SK-N-SH treated with all-trans-retinoic acid at 6 μM for 48 hours (cell line): ENCODE measurements around the gene TRABD2A.
A peak's percentile ranks its signal among the peaks of the same experiment; 100 is the strongest.

Experiments
- ATAC-seq: fragments of 200-7000 bp; cut with Tn5 transposase; 3 replicates; pipeline ENCODE4 v1.9.1; 2020; ENCODE audit warnings: mild to moderate bottlenecking, moderate library complexity
- ARNTL ChIP-seq: fragments of 450-650 bp; formaldehyde crosslinking; IDR thresholded peaks from 2 replicates; pipeline ENCODE4 v1.5.0; 2020; ENCODE audit warnings: low read depth, mild to moderate bottlenecking, moderate library complexity, borderline replicate concordance
- BACH2 ChIP-seq: fragments of 250-450 bp; sonication (Bioruptor Pico); IDR thresholded peaks from 2 replicates; pipeline ENCODE4 v1.9.0; 2021; ENCODE audit warnings: mild to moderate bottlenecking, borderline replicate concordance
- CSDC2 ChIP-seq: fragments of 250-450 bp; sonication (Bioruptor Pico); IDR thresholded peaks from 2 replicates; pipeline ENCODE4 v1.5.0; 2020; ENCODE audit warnings: mild to moderate bottlenecking, moderate library complexity
- GLIS3 ChIP-seq: fragments of 250-450 bp; sonication (Bioruptor Pico); IDR thresholded peaks from 2 replicates; pipeline ENCODE4 v1.5.0; 2020; ENCODE audit warnings: mild to moderate bottlenecking, moderate library complexity
- ISL1 ChIP-seq: fragments of 250-450 bp; sonication (Bioruptor Pico); IDR thresholded peaks from 2 replicates; pipeline ENCODE4 v2.1.2; 2022; ENCODE audit warnings: mild to moderate bottlenecking, moderate library complexity
- OSR1 ChIP-seq: fragments of 250-450 bp; sonication (Bioruptor Pico); IDR thresholded peaks from 2 replicates; pipeline ENCODE4 v1.8.0; 2022; ENCODE audit warnings: moderate library complexity, mild to moderate bottlenecking, inconsistent platforms
- PPARA ChIP-seq: fragments of 250-450 bp; sonication (Bioruptor Pico); IDR thresholded peaks from 2 replicates; pipeline ENCODE4 v1.5.0; 2020; ENCODE audit warnings: mild to moderate bottlenecking, borderline replicate concordance
- RARB ChIP-seq: fragments of 250-450 bp; sonication (Bioruptor Pico); IDR thresholded peaks from 2 replicates; pipeline ENCODE4 v1.8.0; 2021; ENCODE audit warnings: mild to moderate bottlenecking, moderate library complexity
- SNAI2 ChIP-seq: fragments of 250-450 bp; sonication (Bioruptor Pico); IDR thresholded peaks from 2 replicates; pipeline ENCODE4 v1.5.0; 2020; ENCODE audit warnings: mild to moderate bottlenecking, moderate library complexity
- TCF4 ChIP-seq: fragments of 250-450 bp; sonication (Bioruptor Pico); IDR thresholded peaks from 2 replicates; pipeline ENCODE4 v1.8.0; 2021; ENCODE audit warnings: mild to moderate bottlenecking, moderate library complexity, borderline replicate concordance
- ZC3H10 ChIP-seq: fragments of 250-450 bp; sonication (Bioruptor Pico); IDR thresholded peaks from 2 replicates; pipeline ENCODE4 v1.5.1; 2021; ENCODE audit warnings: mild to moderate bottlenecking, moderate library complexity
- ZFP3 ChIP-seq: fragments of 250-450 bp; sonication (Bioruptor Pico); IDR thresholded peaks from 2 replicates; pipeline ENCODE4 v1.5.0; 2020; ENCODE audit warnings: mild to moderate bottlenecking, moderate library complexity
- ZNF565 ChIP-seq: fragments of 450-650 bp; formaldehyde crosslinking; conservative IDR thresholded peaks from 2 replicates; pipeline ENCODE4 v1.5.0; 2020; ENCODE audit warnings: low read depth, mild to moderate bottlenecking, moderate library complexity
- ZNF8 ChIP-seq: fragments of 450-650 bp; formaldehyde crosslinking; IDR thresholded peaks from 2 replicates; pipeline ENCODE4 v1.5.0; 2020; ENCODE audit warnings: mild to moderate bottlenecking, moderate library complexity
- TF ChIP-seq, protein P1 (sequence below): fragments of 250-450 bp; sonication (Bioruptor Pico); IDR thresholded peaks from 2 replicates; pipeline ENCODE4 v1.5.0; 2020; ENCODE audit warnings: mild to moderate bottlenecking, moderate library complexity
- TF ChIP-seq, protein P2 (sequence below): fragments of 250-450 bp; sonication (Bioruptor Pico); IDR thresholded peaks from 2 replicates; pipeline ENCODE4 v1.8.0; 2020; ENCODE audit warnings: mild to moderate bottlenecking, moderate library complexity, borderline replicate concordance
- TF ChIP-seq, protein P3 (sequence below): fragments of 250-450 bp; sonication (Bioruptor Pico); IDR thresholded peaks from 2 replicates; pipeline ENCODE4 v1.5.1; 2020; ENCODE audit warnings: low read depth, mild to moderate bottlenecking, moderate library complexity
- TF ChIP-seq, protein P4 (sequence below): fragments of 250-450 bp; sonication (Bioruptor Pico); IDR thresholded peaks from 2 replicates; pipeline ENCODE4 v1.5.1; 2021; ENCODE audit warnings: mild to moderate bottlenecking, moderate library complexity
- TF ChIP-seq, protein P5 (sequence below): fragments of 250-450 bp; sonication (Bioruptor Pico); IDR thresholded peaks from 2 replicates; pipeline ENCODE4 v1.8.0; 2021; ENCODE audit warnings: low read depth, mild to moderate bottlenecking, moderate library complexity, borderline replicate concordance

The TRABD2A gene

DNA sequence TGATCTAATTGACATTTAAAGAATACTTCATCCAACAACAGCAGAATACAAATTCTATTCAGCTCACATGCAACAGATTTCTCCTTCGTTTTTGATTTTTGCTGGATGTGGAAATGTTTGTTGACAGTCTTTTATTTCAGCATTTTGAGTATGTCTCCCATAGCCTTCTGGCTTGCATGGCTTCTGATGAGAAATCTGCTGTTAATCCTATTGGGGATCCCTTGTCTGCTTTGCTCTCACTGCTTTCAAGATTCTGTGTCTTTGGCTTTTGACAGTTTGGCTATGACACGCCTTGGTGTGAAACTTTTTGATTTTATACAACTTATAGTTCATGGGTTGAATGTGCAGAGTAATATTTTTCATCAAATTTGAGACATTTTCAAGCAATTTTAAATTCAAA, 44.7 kb downstream of the TRABD2A start:
- no peak for ATAC-seq
- TF ChIP-seq ZFP3 (CRISPR knock-in tag), result no peak
- TF ChIP-seq TCF4, result no peak
- no peak for TF ChIP-seq ISL1 (CRISPR knock-in tag)
- TF ChIP-seq OSR1 (CRISPR knock-in tag), result no peak
- no peak for TF ChIP-seq ARNTL
- TF ChIP-seq, protein P1, sequence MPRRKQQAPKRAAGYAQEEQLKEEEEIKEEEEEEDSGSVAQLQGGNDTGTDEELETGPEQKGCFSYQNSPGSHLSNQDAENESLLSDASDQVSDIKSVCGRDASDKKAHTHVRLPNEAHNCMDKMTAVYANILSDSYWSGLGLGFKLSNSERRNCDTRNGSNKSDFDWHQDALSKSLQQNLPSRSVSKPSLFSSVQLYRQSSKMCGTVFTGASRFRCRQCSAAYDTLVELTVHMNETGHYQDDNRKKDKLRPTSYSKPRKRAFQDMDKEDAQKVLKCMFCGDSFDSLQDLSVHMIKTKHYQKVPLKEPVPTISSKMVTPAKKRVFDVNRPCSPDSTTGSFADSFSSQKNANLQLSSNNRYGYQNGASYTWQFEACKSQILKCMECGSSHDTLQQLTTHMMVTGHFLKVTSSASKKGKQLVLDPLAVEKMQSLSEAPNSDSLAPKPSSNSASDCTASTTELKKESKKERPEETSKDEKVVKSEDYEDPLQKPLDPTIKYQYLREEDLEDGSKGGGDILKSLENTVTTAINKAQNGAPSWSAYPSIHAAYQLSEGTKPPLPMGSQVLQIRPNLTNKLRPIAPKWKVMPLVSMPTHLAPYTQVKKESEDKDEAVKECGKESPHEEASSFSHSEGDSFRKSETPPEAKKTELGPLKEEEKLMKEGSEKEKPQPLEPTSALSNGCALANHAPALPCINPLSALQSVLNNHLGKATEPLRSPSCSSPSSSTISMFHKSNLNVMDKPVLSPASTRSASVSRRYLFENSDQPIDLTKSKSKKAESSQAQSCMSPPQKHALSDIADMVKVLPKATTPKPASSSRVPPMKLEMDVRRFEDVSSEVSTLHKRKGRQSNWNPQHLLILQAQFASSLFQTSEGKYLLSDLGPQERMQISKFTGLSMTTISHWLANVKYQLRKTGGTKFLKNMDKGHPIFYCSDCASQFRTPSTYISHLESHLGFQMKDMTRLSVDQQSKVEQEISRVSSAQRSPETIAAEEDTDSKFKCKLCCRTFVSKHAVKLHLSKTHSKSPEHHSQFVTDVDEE, result no peak
- no peak for TF ChIP-seq PPARA
- TF ChIP-seq, protein P2, sequence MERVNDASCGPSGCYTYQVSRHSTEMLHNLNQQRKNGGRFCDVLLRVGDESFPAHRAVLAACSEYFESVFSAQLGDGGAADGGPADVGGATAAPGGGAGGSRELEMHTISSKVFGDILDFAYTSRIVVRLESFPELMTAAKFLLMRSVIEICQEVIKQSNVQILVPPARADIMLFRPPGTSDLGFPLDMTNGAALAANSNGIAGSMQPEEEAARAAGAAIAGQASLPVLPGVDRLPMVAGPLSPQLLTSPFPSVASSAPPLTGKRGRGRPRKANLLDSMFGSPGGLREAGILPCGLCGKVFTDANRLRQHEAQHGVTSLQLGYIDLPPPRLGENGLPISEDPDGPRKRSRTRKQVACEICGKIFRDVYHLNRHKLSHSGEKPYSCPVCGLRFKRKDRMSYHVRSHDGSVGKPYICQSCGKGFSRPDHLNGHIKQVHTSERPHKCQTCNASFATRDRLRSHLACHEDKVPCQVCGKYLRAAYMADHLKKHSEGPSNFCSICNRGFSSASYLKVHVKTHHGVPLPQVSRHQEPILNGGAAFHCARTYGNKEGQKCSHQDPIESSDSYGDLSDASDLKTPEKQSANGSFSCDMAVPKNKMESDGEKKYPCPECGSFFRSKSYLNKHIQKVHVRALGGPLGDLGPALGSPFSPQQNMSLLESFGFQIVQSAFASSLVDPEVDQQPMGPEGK (CRISPR knock-in tag), result no peak
- TF ChIP-seq, protein P3, sequence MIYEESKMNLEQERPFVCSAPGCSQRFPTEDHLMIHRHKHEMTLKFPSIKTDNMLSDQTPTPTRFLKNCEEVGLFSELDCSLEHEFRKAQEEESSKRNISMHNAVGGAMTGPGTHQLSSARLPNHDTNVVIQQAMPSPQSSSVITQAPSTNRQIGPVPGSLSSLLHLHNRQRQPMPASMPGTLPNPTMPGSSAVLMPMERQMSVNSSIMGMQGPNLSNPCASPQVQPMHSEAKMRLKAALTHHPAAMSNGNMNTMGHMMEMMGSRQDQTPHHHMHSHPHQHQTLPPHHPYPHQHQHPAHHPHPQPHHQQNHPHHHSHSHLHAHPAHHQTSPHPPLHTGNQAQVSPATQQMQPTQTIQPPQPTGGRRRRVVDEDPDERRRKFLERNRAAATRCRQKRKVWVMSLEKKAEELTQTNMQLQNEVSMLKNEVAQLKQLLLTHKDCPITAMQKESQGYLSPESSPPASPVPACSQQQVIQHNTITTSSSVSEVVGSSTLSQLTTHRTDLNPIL (CRISPR knock-in tag), result no peak

DNA sequence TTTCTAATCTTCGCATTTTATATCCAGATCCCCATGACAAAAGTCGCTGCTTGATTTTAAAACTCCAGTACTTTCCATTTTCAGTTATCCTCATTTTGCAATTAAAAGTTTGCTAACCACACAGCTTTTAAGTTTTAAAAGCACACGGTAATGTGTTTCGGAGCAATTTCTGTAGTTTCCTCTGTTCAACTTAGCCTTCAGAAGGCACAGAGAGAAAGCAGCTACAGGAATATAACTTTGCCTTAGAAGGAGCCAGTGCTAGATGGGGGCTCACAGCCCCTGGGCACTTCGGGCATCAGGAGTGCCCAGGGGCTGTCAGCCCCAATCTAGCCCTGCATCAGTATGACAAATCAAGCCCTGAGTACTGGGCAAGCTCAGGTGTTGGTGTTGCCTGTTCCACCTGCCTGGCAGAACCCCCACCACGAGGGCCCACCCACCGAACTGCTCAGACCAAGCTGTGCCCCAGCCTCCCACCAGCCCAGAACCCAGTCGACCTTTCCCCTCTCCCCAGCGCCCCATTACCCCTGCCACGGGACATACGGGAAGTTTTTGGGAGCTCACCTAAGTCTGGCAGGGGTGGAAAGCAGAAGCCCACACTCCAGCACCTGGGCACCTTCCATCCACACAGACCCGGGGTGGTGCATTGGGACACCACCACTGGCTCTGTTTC, 47.3 kb downstream of the TRABD2A start:
- ATAC-seq, result no peak
- TF ChIP-seq, protein P4, sequence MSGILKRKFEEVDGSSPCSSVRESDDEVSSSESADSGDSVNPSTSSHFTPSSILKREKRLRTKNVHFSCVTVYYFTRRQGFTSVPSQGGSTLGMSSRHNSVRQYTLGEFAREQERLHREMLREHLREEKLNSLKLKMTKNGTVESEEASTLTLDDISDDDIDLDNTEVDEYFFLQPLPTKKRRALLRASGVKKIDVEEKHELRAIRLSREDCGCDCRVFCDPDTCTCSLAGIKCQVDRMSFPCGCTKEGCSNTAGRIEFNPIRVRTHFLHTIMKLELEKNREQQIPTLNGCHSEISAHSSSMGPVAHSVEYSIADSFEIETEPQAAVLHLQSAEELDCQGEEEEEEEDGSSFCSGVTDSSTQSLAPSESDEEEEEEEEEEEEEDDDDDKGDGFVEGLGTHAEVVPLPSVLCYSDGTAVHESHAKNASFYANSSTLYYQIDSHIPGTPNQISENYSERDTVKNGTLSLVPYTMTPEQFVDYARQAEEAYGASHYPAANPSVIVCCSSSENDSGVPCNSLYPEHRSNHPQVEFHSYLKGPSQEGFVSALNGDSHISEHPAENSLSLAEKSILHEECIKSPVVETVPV (CRISPR knock-in tag), result no peak
- TF ChIP-seq ZNF565 (CRISPR knock-in tag) (no peak), CSDC2 (CRISPR knock-in tag) (no peak), ZNF8 (CRISPR knock-in tag) (no peak), ZC3H10 (CRISPR knock-in tag) (no peak), ARNTL (no peak), RARB (CRISPR knock-in tag) (no peak)
- TF ChIP-seq, protein P5, sequence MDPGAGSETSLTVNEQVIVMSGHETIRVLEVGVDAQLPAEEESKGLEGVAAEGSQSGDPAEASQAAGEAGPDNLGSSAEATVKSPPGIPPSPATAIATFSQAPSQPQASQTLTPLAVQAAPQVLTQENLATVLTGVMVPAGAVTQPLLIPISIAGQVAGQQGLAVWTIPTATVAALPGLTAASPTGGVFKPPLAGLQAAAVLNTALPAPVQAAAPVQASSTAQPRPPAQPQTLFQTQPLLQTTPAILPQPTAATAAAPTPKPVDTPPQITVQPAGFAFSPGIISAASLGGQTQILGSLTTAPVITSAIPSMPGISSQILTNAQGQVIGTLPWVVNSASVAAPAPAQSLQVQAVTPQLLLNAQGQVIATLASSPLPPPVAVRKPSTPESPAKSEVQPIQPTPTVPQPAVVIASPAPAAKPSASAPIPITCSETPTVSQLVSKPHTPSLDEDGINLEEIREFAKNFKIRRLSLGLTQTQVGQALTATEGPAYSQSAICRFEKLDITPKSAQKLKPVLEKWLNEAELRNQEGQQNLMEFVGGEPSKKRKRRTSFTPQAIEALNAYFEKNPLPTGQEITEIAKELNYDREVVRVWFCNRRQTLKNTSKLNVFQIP (CRISPR knock-in tag), result no peak

DNA sequence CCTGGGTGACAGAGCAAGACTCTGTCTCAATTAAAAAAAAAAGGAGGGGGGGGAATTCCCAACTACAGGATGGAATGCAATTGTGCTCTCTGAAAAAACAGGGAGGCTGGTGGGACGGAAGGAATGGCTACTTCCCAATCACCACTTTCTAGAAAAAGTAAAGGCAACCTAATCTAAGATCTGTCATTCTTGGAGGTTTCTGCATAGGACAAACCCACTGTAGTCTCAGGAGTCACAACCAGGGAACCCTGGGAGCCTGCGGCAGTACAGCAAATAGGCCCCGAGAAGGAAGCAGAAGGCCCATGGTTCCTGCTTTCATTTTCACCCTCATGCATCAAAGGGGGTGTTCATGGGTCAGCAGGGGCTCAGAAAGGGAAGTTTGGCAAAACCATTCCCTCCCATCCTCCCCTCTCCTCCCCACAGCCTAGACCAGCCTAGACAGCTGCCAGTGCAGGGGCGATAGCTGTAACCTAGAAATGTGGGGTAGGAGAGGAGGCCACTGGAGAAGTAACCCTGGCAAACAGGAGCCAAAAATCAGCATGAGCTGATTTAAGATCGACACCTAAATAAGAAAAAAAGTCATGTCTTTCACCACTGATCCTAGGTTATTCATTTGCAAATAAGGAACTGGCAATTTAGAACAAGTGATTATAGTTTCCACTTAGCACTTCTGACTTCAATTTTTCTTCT, 48.0 kb downstream of the TRABD2A start:
- peak; percentile 24; the same call in 2 of the 3 replicates for ATAC-seq
- TF ChIP-seq, protein P1, result no peak
- TF ChIP-seq ZNF8 (CRISPR knock-in tag), result no peak
- no peak for TF ChIP-seq TCF4
- TF ChIP-seq, protein P2 (CRISPR knock-in tag), result no peak
- TF ChIP-seq ISL1 (CRISPR knock-in tag), result no peak
- TF ChIP-seq BACH2 (CRISPR knock-in tag), result no peak
- no peak for TF ChIP-seq PPARA
- no peak for TF ChIP-seq GLIS3 (CRISPR knock-in tag)
- TF ChIP-seq, protein P5 (CRISPR knock-in tag), result no peak
- no peak for TF ChIP-seq CSDC2 (CRISPR knock-in tag)
- TF ChIP-seq OSR1 (CRISPR knock-in tag), result no peak
- no peak for TF ChIP-seq ARNTL
- no peak for TF ChIP-seq ZNF565 (CRISPR knock-in tag)
- no peak for TF ChIP-seq RARB (CRISPR knock-in tag)
- no peak for TF ChIP-seq SNAI2 (CRISPR knock-in tag)
